Astrocyte (in vitro differentiated cells and primary cell): ENCODE measurements around the gene SNCG. TPM values are rescaled to one million over a fixed set of nuclear protein-coding genes. Genes with fewer than 3 reads are reported as not detected.
"Not testable (repeated sequence)": the region's sequence is repeated elsewhere in the genome, so short reads cannot be mapped to it uniquely, and the experiment has no call there.

Source experiments
- DNase-seq: peaks from one replicate; pipeline ENCODE4 v3.0.0-alpha.2; 2010; ENCODE audit warnings: low read depth
- FAIRE-seq: peaks from 2 replicates; lab custom pipeline; 2011; peaks lifted over from hg19 to GRCh38; lab: Jason Lieb, UNC
- H2AFZ ChIP-seq: 2 replicates; pipeline ENCODE4 v1.6.0; 2012; ENCODE audit warnings: low read depth, low read length, inconsistent platforms
- H3K27ac ChIP-seq: 2 replicates; pipeline ENCODE4 v1.5.1; 2011; ENCODE audit warnings: low read depth, low read length, inconsistent platforms
- H3K27me3 ChIP-seq: 2 replicates; pipeline ENCODE4 v1.6.0; 2011; ENCODE audit warnings: low read length, inconsistent platforms; ENCODE audit not compliant: insufficient read depth
- H3K36me3 ChIP-seq: 2 replicates; pipeline ENCODE4 v1.5.1; 2011; ENCODE audit warnings: low read length, inconsistent platforms; ENCODE audit not compliant: insufficient read depth
- H3K4me1 ChIP-seq: 2 replicates; pipeline ENCODE4 v1.5.1; 2011; ENCODE audit warnings: low read length, inconsistent platforms; ENCODE audit not compliant: insufficient read depth
- H3K4me2 ChIP-seq: 2 replicates; pipeline ENCODE4 v1.6.0; 2012; ENCODE audit warnings: low read length, inconsistent platforms
- H3K4me3 ChIP-seq: 2 replicates; pipeline ENCODE4 v1.5.1; 2011; ENCODE audit warnings: low read depth, mild to moderate bottlenecking, low read length, inconsistent platforms; ENCODE audit not compliant: insufficient read depth
- H3K79me2 ChIP-seq: 2 replicates; pipeline ENCODE4 v1.6.0; 2012; ENCODE audit warnings: mild to moderate bottlenecking, low read length, inconsistent platforms; ENCODE audit not compliant: insufficient read depth
- H3K9ac ChIP-seq: 2 replicates; pipeline ENCODE4 v1.6.0; 2012; ENCODE audit warnings: mild to moderate bottlenecking, low read length, inconsistent platforms
- H3K9me3 ChIP-seq: 2 replicates; pipeline ENCODE4 v1.5.1; 2012; ENCODE audit warnings: low read depth, mild to moderate bottlenecking, low read length, inconsistent platforms; ENCODE audit not compliant: insufficient read depth
- H4K20me1 ChIP-seq: 2 replicates; pipeline ENCODE4 v1.6.0; 2012; ENCODE audit warnings: low read length, inconsistent platforms; ENCODE audit not compliant: insufficient read depth
- H3K27ac Mint-ChIP-seq: one replicate; pipeline ENCODE4 v1.8.0; 2021; ENCODE audit warnings: mild to moderate bottlenecking, mixed read lengths; ENCODE audit not compliant: unreplicated experiment
- H3K27me3 Mint-ChIP-seq: one replicate; pipeline ENCODE4 v1.8.0; 2021; ENCODE audit warnings: low read depth, mixed read lengths; ENCODE audit not compliant: unreplicated experiment
- H3K36me3 Mint-ChIP-seq: one replicate; pipeline ENCODE4 v1.8.0; 2021; ENCODE audit warnings: low read depth, mixed read lengths; ENCODE audit not compliant: unreplicated experiment
- H3K4me1 Mint-ChIP-seq: one replicate; pipeline ENCODE4 v1.8.0; 2021; ENCODE audit warnings: low read depth, mixed read lengths; ENCODE audit not compliant: unreplicated experiment
- H3K4me3 Mint-ChIP-seq: one replicate; pipeline ENCODE4 v1.8.0; 2021; ENCODE audit warnings: mild to moderate bottlenecking, moderate library complexity, mixed read lengths; ENCODE audit not compliant: unreplicated experiment
- H3K9me3 Mint-ChIP-seq: one replicate; pipeline ENCODE4 v1.8.0; 2021; ENCODE audit warnings: mild to moderate bottlenecking, mixed read lengths; ENCODE audit not compliant: unreplicated experiment
- EZH2 ChIP-seq: IDR thresholded peaks from 2 replicates; pipeline ENCODE4 v1.6.1; 2012; ENCODE audit warnings: mild to moderate bottlenecking, low read length, inconsistent platforms; ENCODE audit not compliant: insufficient read depth
- total RNA-seq: library from RNA; stranded (reverse); gene quantifications from 2 replicates; pipeline ENCODE4 v1.2.1, GENCODE V29; 2021
- TF ChIP-seq, protein P1 (sequence below): IDR thresholded peaks from 2 replicates; pipeline ENCODE4 v1.5.1; 2011; ENCODE audit warnings: low read depth, mild to moderate bottlenecking, inconsistent platforms, low read length, moderate library complexity; ENCODE audit not compliant: insufficient read depth

SNCG gene
- total RNA-seq, 1 donor from 2014 or later: 3.0 TPM

DNA sequence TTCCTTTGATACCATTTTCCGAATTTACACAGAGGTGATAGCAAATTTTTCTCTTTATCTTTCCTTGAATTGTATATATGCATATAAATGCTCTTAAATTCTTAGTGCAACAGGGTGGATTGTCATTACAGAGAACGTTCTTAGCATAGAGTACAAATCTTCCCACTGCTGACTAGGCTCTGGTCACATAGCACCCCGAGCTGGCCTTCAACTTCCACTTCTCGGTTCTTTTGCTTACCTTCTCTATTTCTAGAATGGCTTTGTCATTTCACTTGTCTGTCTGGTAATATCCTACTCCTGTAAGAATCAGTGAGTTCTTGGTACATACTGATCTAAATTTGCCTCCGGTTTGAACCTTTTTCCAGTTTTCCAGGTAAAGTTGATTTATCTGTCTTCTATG, 23.3 kb downstream of the SNCG start:
- no peak overlapping the region for H3K27ac Mint-ChIP-seq
- no peaks in the 10 kb centered on the region for H3K79me2 ChIP-seq
- H3K4me3 Mint-ChIP-seq: no peak overlapping the region
- H3K36me3 ChIP-seq: no peaks in the 10 kb centered on the region
- TF ChIP-seq, protein P1, sequence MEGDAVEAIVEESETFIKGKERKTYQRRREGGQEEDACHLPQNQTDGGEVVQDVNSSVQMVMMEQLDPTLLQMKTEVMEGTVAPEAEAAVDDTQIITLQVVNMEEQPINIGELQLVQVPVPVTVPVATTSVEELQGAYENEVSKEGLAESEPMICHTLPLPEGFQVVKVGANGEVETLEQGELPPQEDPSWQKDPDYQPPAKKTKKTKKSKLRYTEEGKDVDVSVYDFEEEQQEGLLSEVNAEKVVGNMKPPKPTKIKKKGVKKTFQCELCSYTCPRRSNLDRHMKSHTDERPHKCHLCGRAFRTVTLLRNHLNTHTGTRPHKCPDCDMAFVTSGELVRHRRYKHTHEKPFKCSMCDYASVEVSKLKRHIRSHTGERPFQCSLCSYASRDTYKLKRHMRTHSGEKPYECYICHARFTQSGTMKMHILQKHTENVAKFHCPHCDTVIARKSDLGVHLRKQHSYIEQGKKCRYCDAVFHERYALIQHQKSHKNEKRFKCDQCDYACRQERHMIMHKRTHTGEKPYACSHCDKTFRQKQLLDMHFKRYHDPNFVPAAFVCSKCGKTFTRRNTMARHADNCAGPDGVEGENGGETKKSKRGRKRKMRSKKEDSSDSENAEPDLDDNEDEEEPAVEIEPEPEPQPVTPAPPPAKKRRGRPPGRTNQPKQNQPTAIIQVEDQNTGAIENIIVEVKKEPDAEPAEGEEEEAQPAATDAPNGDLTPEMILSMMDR: no peak
- TF ChIP-seq EZH2: no peak
- no peak overlapping the region for H3K4me2 ChIP-seq
- H3K9ac ChIP-seq: no peak overlapping the region
- H4K20me1 ChIP-seq: no peaks in the 10 kb centered on the region
- FAIRE-seq (no peak), DNase-seq (no peak)
- H2AFZ ChIP-seq: no peak overlapping the region
- no peak overlapping the region for H3K27ac ChIP-seq
- no peaks in the 10 kb centered on the region for H3K4me1 ChIP-seq
- H3K9me3 ChIP-seq: no peaks in the 10 kb centered on the region
- H3K9me3 Mint-ChIP-seq: no peaks in the 10 kb centered on the region
- peaks cover 10% of the 10 kb centered on the region for H3K4me1 Mint-ChIP-seq
- H3K27me3 ChIP-seq: no peaks in the 10 kb centered on the region
- H3K36me3 Mint-ChIP-seq: no peaks in the 10 kb centered on the region
- H3K4me3 ChIP-seq: no peak overlapping the region
- no peaks in the 10 kb centered on the region for H3K27me3 Mint-ChIP-seq

GRCh38 chr10:86984498-86984897, 26.1 kb downstream of the SNCG start:
- H3K9me3 ChIP-seq, H3K4me2 ChIP-seq, H3K79me2 ChIP-seq, H3K27ac ChIP-seq, H3K4me1 ChIP-seq, H3K27me3 ChIP-seq, DNase-seq, H3K27ac Mint-ChIP-seq, H2AFZ ChIP-seq, H3K4me3 Mint-ChIP-seq, FAIRE-seq, H3K4me3 ChIP-seq, H3K4me1 Mint-ChIP-seq, H4K20me1 ChIP-seq, H3K36me3 ChIP-seq, H3K36me3 Mint-ChIP-seq, H3K9me3 Mint-ChIP-seq, H3K9ac ChIP-seq, H3K27me3 Mint-ChIP-seq: not testable (repeated sequence)

- FAIRE-seq: no peak
- Histone ChIP-seq H2AFZ (no peak overlapping the region), H3K9ac (no peak overlapping the region), H3K27me3 (peaks cover 3% of the 10 kb centered on the region), H3K27ac (no peak overlapping the region), H4K20me1 (no peaks in the 10 kb centered on the region), H3K36me3 (no peaks in the 10 kb centered on the region), H3K4me2 (no peak overlapping the region), H3K4me1 (no peaks in the 10 kb centered on the region), H3K4me3 (no peak overlapping the region), H3K9me3 (no peaks in the 10 kb centered on the region), H3K79me2 (no peaks in the 10 kb centered on the region)
- no peaks in the 10 kb centered on the region for H3K4me1 Mint-ChIP-seq
- no peak overlapping the region for H3K27ac Mint-ChIP-seq
- no peak overlapping the region for H3K4me3 Mint-ChIP-seq
- no peak for TF ChIP-seq EZH2
- TF ChIP-seq, protein P1: no peak
- H3K27me3 Mint-ChIP-seq: peaks cover 2% of the 10 kb centered on the region
- H3K9me3 Mint-ChIP-seq: no peaks in the 10 kb centered on the region
- no peaks in the 10 kb centered on the region for H3K36me3 Mint-ChIP-seq
- DNase-seq: no peak
Measured at GRCh38 chr10:86988520-86988919, 30.1 kb downstream of the SNCG start.

GRCh38 chr10:86991362-86991761, 33.0 kb downstream of the SNCG start:
- H3K36me3 Mint-ChIP-seq, H3K4me3 ChIP-seq, H3K27me3 Mint-ChIP-seq, H3K9ac ChIP-seq, H3K9me3 Mint-ChIP-seq, FAIRE-seq, H3K4me3 Mint-ChIP-seq, H3K79me2 ChIP-seq, H3K36me3 ChIP-seq, H3K9me3 ChIP-seq, H3K4me1 ChIP-seq, H3K27ac ChIP-seq, H3K27me3 ChIP-seq, DNase-seq, H2AFZ ChIP-seq, H4K20me1 ChIP-seq, H3K4me2 ChIP-seq, H3K27ac Mint-ChIP-seq, H3K4me1 Mint-ChIP-seq: not testable (repeated sequence)
